K562 (cell line): Measurements from ENCODE around the gene CSPG5. TPM values are rescaled to one million over a fixed set of nuclear protein-coding genes. Genes with fewer than 3 reads are reported as not detected.

ENCODE experiments used
- ARNT ChIP-seq, 2 experiments: fragments of 450-650 bp; IDR thresholded peaks; 2 replicates each; pipeline ENCODE4 v1.6.1; 2016; ENCODE audit warnings: mild to moderate bottlenecking in 1 of 2
- BMI1 ChIP-seq: fragments of 150-350 bp; IDR thresholded peaks from 2 replicates; pipeline ENCODE4 v1.6.1; 2014; ENCODE audit warnings: low read length
- HSF4 ChIP-seq: fragments of 250-450 bp; sonication (Bioruptor Pico); IDR thresholded peaks from 2 replicates; pipeline ENCODE4 v2.1.2; 2022; ENCODE audit warnings: mild to moderate bottlenecking, moderate library complexity, borderline replicate concordance
- MECOM ChIP-seq: fragments of 250-450 bp; sonication (Bioruptor Pico); IDR thresholded peaks from 2 replicates; pipeline ENCODE4 v1.8.0; 2022; ENCODE audit warnings: inconsistent platforms
- NFE2 ChIP-seq: IDR thresholded peaks from 2 replicates; pipeline ENCODE4 v1.6.1; 2014; ENCODE audit warnings: antibody characterized with exemption, low read depth
- PHF20 ChIP-seq: fragments of 450-650 bp; IDR thresholded peaks from 2 replicates; pipeline ENCODE4 v1.6.1; 2018; ENCODE audit not compliant: partially characterized antibody
- RBFOX2 ChIP-seq: fragments of 200-400 bp; formaldehyde crosslinking; IDR thresholded peaks from 2 replicates; pipeline ENCODE4 v1.6.1; 2017; ENCODE audit warnings: low read depth, mild to moderate bottlenecking, low read length, moderate library complexity
- ZNF668 ChIP-seq: fragments of 250-450 bp; sonication (Bioruptor Pico); IDR thresholded peaks from 2 replicates; pipeline ENCODE4 v1.8.0; 2022; ENCODE audit warnings: mild to moderate bottlenecking, inconsistent platforms
- ZNF696 ChIP-seq: fragments of 250-450 bp; sonication (Bioruptor Pico); conservative IDR thresholded peaks from 2 replicates; pipeline ENCODE4 v1.4.0; 2020; ENCODE audit warnings: mild to moderate bottlenecking, moderate library complexity
- polyA plus RNA-seq, 8 experiments: library from polyadenylated mRNA; depleted of rRNA in 4 of 8; stranded (reverse) in 5 of 8; unstranded in 3 of 8; fragments of >200 nt; fragmentation: Nextera tagmentation in 2 of 8; fragmentation: Illumina TruSeq in 1 of 8; extraction: Ambion mirVana in 2 of 8; extraction: Trizol in 1 of 8; gene quantifications; 2 replicates each; pipeline versions ENCODE4 v1.2.1 to v1.2.3, GENCODE V29; 2011 to 2014; ENCODE audit warnings: inconsistent platforms in 1 of 8, missing spikeins in 1 of 8
- total RNA-seq, 7 experiments: library from RNA; depleted of rRNA in 6 of 7; stranded (reverse); fragments of >200 nt in 6 of 7; fragmentation: Illumina TruSeq in 2 of 7; extraction: Trizol in 2 of 7; gene quantifications; 2 replicates each; pipeline versions ENCODE4 v1.2.1 to v1.2.3, GENCODE V29; 2011 to 2021; ENCODE audit warnings: low replicate concordance in 1 of 7
- TF ChIP-seq, protein P1 (sequence below): sonication (generic); formaldehyde crosslinking; IDR thresholded peaks from 2 replicates; pipeline ENCODE4 v1.8.1; 2023; ENCODE audit warnings: mild to moderate bottlenecking, missing genetic modification reagents
- TF ChIP-seq, protein P2 (sequence below): sonication (generic); formaldehyde crosslinking; IDR thresholded peaks from 2 replicates; pipeline ENCODE4 v1.8.0; 2022; ENCODE audit warnings: mild to moderate bottlenecking, missing genetic modification reagents
- TF ChIP-seq, protein P3 (sequence below): sonication (generic); formaldehyde crosslinking; IDR thresholded peaks from 2 replicates; pipeline ENCODE4 v1.8.1; 2023; ENCODE audit warnings: mild to moderate bottlenecking, missing genetic modification reagents, moderate library complexity
- TF ChIP-seq, protein P4 (sequence below), 2 experiments: fragments of 200-800 bp in 1 of 2; sonication (Bioruptor generic) in 1 of 2; sonication (generic) in 1 of 2; formaldehyde crosslinking in 1 of 2; IDR thresholded peaks in 1 of 2; conservative IDR thresholded peaks in 1 of 2; 2 replicates each; pipeline versions ENCODE4 v1.5.0 to v1.6.1; 2016 to 2020; ENCODE audit warnings: missing compliant biosample characterization in 1 of 2, missing genetic modification characterization in 1 of 2, missing genetic modification reagents in 1 of 2

CSPG5 gene
- total and polyA plus RNA-seq, 9 of the 15 experiments (the other 6 are each of a cell fraction or from before 2014, with no cell fraction given) = 0.06 to 3.3 (median 2.4) TPM

DNA sequence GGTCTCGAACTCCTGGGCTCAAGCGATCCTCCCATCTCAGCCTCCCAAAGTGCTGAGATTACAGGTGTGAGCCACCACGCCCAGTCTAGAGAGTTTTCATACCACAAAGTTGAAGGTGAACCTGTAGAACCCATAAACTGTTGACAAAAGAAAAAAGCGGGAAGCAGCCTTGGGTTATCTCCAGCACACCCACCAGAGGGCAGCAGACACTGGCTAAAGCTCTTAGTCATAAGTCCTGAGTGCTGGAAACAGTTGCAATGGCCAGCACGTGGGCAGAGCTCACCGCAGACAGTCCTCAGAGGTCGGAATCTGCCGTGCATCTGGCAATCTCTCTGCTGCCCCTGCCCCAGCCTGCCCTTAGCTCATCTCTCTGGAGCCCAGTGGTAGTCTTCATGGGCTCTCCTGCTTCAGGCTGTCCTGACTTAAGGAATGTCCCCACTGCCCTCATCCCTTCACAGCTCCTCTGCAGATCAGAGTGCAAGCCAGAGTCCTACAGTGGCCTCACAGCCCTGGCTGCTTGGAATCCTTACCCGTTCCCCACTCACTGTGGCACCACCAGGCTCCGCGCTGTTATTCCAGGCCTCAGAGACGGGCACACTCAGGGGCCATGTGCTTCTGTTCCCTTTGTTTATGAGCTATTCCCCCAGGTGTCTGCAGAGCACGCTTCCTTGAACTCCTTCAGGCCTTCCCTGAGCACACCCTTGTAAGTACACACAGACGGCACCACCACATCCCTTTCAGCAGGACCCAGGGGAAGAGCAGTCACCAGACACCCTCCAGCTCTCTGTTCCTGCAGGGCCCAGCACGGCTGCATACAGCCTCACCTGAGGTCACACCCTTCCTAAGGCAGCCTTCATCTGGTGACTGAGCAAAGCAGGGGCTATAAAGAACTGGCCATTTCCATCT is 56.3 kb downstream of the CSPG5 start (continued):
- TF ChIP-seq, protein P1, sequence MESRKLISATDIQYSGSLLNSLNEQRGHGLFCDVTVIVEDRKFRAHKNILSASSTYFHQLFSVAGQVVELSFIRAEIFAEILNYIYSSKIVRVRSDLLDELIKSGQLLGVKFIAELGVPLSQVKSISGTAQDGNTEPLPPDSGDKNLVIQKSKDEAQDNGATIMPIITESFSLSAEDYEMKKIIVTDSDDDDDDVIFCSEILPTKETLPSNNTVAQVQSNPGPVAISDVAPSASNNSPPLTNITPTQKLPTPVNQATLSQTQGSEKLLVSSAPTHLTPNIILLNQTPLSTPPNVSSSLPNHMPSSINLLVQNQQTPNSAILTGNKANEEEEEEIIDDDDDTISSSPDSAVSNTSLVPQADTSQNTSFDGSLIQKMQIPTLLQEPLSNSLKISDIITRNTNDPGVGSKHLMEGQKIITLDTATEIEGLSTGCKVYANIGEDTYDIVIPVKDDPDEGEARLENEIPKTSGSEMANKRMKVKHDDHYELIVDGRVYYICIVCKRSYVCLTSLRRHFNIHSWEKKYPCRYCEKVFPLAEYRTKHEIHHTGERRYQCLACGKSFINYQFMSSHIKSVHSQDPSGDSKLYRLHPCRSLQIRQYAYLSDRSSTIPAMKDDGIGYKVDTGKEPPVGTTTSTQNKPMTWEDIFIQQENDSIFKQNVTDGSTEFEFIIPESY (CRISPR knock-in tag) = peak; percentile 93
- TF ChIP-seq BMI1 (no peak), RBFOX2 (peak; percentile 48), MECOM (CRISPR knock-in tag) (no peak), ZNF668 (peak; percentile 44; the same call in 1 of the 2 replicates), ZNF696 (CRISPR knock-in tag) (no peak), HSF4 (CRISPR knock-in tag) (0 out of 2 replicates have a peak, but pooled peaks have one; percentile 11), ARNT (IDR thresholded peaks at IDR 0.05) (peak; percentile 80 to 81; a peak in 3 of 4 replicates), NFE2 (peak; percentile 64; the same call in 1 of the 2 replicates), PHF20 (no peak)
- TF ChIP-seq, protein P2, sequence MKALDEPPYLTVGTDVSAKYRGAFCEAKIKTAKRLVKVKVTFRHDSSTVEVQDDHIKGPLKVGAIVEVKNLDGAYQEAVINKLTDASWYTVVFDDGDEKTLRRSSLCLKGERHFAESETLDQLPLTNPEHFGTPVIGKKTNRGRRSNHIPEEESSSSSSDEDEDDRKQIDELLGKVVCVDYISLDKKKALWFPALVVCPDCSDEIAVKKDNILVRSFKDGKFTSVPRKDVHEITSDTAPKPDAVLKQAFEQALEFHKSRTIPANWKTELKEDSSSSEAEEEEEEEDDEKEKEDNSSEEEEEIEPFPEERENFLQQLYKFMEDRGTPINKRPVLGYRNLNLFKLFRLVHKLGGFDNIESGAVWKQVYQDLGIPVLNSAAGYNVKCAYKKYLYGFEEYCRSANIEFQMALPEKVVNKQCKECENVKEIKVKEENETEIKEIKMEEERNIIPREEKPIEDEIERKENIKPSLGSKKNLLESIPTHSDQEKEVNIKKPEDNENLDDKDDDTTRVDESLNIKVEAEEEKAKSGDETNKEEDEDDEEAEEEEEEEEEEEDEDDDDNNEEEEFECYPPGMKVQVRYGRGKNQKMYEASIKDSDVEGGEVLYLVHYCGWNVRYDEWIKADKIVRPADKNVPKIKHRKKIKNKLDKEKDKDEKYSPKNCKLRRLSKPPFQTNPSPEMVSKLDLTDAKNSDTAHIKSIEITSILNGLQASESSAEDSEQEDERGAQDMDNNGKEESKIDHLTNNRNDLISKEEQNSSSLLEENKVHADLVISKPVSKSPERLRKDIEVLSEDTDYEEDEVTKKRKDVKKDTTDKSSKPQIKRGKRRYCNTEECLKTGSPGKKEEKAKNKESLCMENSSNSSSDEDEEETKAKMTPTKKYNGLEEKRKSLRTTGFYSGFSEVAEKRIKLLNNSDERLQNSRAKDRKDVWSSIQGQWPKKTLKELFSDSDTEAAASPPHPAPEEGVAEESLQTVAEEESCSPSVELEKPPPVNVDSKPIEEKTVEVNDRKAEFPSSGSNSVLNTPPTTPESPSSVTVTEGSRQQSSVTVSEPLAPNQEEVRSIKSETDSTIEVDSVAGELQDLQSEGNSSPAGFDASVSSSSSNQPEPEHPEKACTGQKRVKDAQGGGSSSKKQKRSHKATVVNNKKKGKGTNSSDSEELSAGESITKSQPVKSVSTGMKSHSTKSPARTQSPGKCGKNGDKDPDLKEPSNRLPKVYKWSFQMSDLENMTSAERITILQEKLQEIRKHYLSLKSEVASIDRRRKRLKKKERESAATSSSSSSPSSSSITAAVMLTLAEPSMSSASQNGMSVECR = no peak
- TF ChIP-seq, protein P3, sequence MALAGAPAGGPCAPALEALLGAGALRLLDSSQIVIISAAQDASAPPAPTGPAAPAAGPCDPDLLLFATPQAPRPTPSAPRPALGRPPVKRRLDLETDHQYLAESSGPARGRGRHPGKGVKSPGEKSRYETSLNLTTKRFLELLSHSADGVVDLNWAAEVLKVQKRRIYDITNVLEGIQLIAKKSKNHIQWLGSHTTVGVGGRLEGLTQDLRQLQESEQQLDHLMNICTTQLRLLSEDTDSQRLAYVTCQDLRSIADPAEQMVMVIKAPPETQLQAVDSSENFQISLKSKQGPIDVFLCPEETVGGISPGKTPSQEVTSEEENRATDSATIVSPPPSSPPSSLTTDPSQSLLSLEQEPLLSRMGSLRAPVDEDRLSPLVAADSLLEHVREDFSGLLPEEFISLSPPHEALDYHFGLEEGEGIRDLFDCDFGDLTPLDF = peak; percentile 91
- TF ChIP-seq, protein P4, sequence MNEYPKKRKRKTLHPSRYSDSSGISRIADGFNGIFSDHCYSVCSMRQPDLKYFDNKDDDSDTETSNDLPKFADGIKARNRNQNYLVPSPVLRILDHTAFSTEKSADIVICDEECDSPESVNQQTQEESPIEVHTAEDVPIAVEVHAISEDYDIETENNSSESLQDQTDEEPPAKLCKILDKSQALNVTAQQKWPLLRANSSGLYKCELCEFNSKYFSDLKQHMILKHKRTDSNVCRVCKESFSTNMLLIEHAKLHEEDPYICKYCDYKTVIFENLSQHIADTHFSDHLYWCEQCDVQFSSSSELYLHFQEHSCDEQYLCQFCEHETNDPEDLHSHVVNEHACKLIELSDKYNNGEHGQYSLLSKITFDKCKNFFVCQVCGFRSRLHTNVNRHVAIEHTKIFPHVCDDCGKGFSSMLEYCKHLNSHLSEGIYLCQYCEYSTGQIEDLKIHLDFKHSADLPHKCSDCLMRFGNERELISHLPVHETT (CRISPR knock-in tag; conservative IDR thresholded peaks at IDR 0.05 in 1 of 2, IDR thresholded peaks at IDR 0.05 in 1 of 2) = 0 out of 4 replicates have a peak, but pooled peaks of 1 of the 2 experiments have one; percentile 35
